ENCODE measurements around the gene PHTF2.

DNA sequence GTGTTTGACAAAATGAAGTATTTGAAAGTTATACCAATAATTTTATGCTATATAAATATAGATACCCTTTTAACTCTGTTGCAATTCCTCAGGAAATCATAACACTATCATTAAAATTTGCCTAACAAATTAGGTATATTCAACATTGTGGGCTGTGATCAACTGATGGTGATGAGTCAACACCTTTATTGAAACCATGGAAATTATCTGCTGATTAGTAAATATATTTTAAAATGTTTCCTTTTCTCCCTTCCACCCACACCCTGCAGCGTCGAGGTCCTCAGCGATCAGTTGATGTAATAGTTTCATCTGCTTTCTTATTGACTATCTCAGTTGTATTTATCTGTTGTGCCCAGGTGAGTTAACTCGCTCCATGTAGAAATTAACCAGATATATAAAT lies 143.9 kb downstream of the PHTF2 start:
- TF ChIP-seq, protein P1, sequence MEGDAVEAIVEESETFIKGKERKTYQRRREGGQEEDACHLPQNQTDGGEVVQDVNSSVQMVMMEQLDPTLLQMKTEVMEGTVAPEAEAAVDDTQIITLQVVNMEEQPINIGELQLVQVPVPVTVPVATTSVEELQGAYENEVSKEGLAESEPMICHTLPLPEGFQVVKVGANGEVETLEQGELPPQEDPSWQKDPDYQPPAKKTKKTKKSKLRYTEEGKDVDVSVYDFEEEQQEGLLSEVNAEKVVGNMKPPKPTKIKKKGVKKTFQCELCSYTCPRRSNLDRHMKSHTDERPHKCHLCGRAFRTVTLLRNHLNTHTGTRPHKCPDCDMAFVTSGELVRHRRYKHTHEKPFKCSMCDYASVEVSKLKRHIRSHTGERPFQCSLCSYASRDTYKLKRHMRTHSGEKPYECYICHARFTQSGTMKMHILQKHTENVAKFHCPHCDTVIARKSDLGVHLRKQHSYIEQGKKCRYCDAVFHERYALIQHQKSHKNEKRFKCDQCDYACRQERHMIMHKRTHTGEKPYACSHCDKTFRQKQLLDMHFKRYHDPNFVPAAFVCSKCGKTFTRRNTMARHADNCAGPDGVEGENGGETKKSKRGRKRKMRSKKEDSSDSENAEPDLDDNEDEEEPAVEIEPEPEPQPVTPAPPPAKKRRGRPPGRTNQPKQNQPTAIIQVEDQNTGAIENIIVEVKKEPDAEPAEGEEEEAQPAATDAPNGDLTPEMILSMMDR (IDR thresholded peaks at IDR 0.05; ENCODE audit: low read length) = no peak
- no peak for TF ChIP-seq EZH2 (IDR thresholded peaks at IDR 0.05; ENCODE audit: borderline replicate concordance, low read length)
